ENCODE measurements around the gene IQCN. TPM values are rescaled to one million over a fixed set of nuclear protein-coding genes. Genes with fewer than 3 reads are reported as not detected.
A peak's percentile ranks its signal among the peaks of the same experiment; 100 is the strongest.

Gene IQCN
- total RNA-seq, 2 experiments from 2014 or later, result 18.1 to 18.7 TPM

- POLR2A ChIA-PET, result interaction anchor here (1.6 to 18.2 kb wide), 2 partner anchors 18 to 29 kb away, joined by 6 to 761 read pairs; partner anchors contain the start of gene LSM4
- CTCF ChIA-PET, result no interaction called here
- Mint-ChIP-seq H3K4me3 (no peak overlapping the region), H3K9me3 (no peaks in the 10 kb centered on the region), H3K27me3 (no peaks in the 10 kb centered on the region), H3K27ac (peak overlapping the region; percentile 84), H3K4me1 (ENCODE audit: low read depth) (peaks cover 63% of the 10 kb centered on the region), H3K36me3 (ENCODE audit: low read depth) (no peaks in the 10 kb centered on the region)
- Histone ChIP-seq H3K27me3 (ENCODE audit: control insufficient read depth in 1 of 2, insufficient read depth in 2 of 2, low read length in 2 of 2) (no peaks in the 10 kb centered on the region), H3K27ac (ENCODE audit: low read depth in 1 of 2, low read length in 2 of 2) (no peak overlapping the region), H3K36me3 (ENCODE audit: insufficient read depth, low read length) (no peaks in the 10 kb centered on the region), H3K4me3 (ENCODE audit: low read length) (no peak overlapping the region), H3K4me1 (ENCODE audit: insufficient read depth, low read length) (peaks cover 67% of the 10 kb centered on the region), H3K9me3 (ENCODE audit: control insufficient read depth in 1 of 2, insufficient read depth in 1 of 2, low read length in 2 of 2) (no peaks in the 10 kb centered on the region)
- no peak for TF ChIP-seq CTCF (IDR thresholded peaks at IDR 0.05)
- no peak for ATAC-seq (ENCODE audit: poor library complexity)
- intact Hi-C loops (cut with DNase I, micrococcal nuclease), result no loop called here
- DNase-seq, result no peak
These were observed 12.9 kb upstream of the IQCN start for GRCh38 chr19:18286973-18287635.

GRCh38 chr19:18284712-18285360 is 10.6 kb upstream of the IQCN start:
- TF ChIP-seq CTCF (IDR thresholded peaks at IDR 0.05), result no peak
- intact Hi-C loops (cut with DNase I, micrococcal nuclease), result no loop called here
- H3K4me3 ChIP-seq (ENCODE audit: low read length), result no peak overlapping the region
- Mint-ChIP-seq H3K4me3 (peak overlapping the region; percentile 78), H3K36me3 (ENCODE audit: low read depth) (peaks cover 8% of the 10 kb centered on the region), H3K27ac (peak overlapping the region; percentile 84), H3K27me3 (peaks cover 1% of the 10 kb centered on the region), H3K9me3 (no peaks in the 10 kb centered on the region), H3K4me1 (ENCODE audit: low read depth) (peaks cover 47% of the 10 kb centered on the region)
- CTCF ChIA-PET, result no interaction called here
- H3K4me1 ChIP-seq (ENCODE audit: insufficient read depth, low read length), result peaks cover 46% of the 10 kb centered on the region
- DNase-seq, result peak in 3 of 14 experiments; percentile 46 to 61 (median 53)
- H3K9me3 ChIP-seq (ENCODE audit: control insufficient read depth in 1 of 2, insufficient read depth in 1 of 2, low read length in 2 of 2), result no peaks in the 10 kb centered on the region
- no peaks in the 10 kb centered on the region for H3K36me3 ChIP-seq (ENCODE audit: insufficient read depth, low read length)
- POLR2A ChIA-PET, result interaction anchor here (1.7 to 18.2 kb wide), 2 partner anchors 20 to 32 kb away, joined by 9 to 761 read pairs; partner anchors contain the start of gene LSM4
- no peak for ATAC-seq (ENCODE audit: poor library complexity)
- H3K27ac ChIP-seq (ENCODE audit: low read depth in 1 of 2, low read length in 2 of 2), result peak overlapping the region; percentile 57 to 61
- H3K27me3 ChIP-seq (ENCODE audit: control insufficient read depth in 1 of 2, insufficient read depth in 2 of 2, low read length in 2 of 2), result no peaks in the 10 kb centered on the region

- H3K4me1 Mint-ChIP-seq (ENCODE audit: low read depth), result peaks cover 54% of the 10 kb centered on the region
- intact Hi-C loops (cut with DNase I, micrococcal nuclease), result no loop called here
- H3K4me3 ChIP-seq (ENCODE audit: low read length), result no peak overlapping the region
- H3K36me3 Mint-ChIP-seq (ENCODE audit: low read depth), result peaks cover 23% of the 10 kb centered on the region
- peak overlapping the region; percentile 100 for H3K27ac Mint-ChIP-seq
- H3K9me3 Mint-ChIP-seq, result peaks cover 2% of the 10 kb centered on the region
- ChIA-PET POLR2A (interaction anchor here (5.7 to 18.2 kb wide), 2 partner anchors 8 to 33 kb away, joined by 327 to 761 read pairs; partner anchors contain the start of gene LSM4), CTCF (no interaction called here)
- peaks cover 9% of the 10 kb centered on the region for H3K27me3 Mint-ChIP-seq
- H3K9me3 ChIP-seq (ENCODE audit: control insufficient read depth in 1 of 2, insufficient read depth in 1 of 2, low read length in 2 of 2), result no peaks in the 10 kb centered on the region
- H3K27ac ChIP-seq (ENCODE audit: low read depth in 1 of 2, low read length in 2 of 2), result no peak overlapping the region
- peaks cover 11% of the 10 kb centered on the region for H3K36me3 ChIP-seq (ENCODE audit: insufficient read depth, low read length)
- ATAC-seq (ENCODE audit: poor library complexity) (no peak), DNase-seq (peak in 1 of 14 experiments; percentile 33)
- H3K27me3 ChIP-seq (ENCODE audit: control insufficient read depth in 1 of 2, insufficient read depth in 2 of 2, low read length in 2 of 2), result no peaks in the 10 kb centered on the region
- peaks cover 51% of the 10 kb centered on the region for H3K4me1 ChIP-seq (ENCODE audit: insufficient read depth, low read length)
- TF ChIP-seq CTCF (IDR thresholded peaks at IDR 0.05), result no peak
- H3K4me3 Mint-ChIP-seq, result peak overlapping the region; percentile 15
These were observed 9.1 kb upstream of the IQCN start for GRCh38 chr19:18283338-18283737.

All from CD4-positive, alpha-beta T cell (primary cell).